Glutamatergic neuron (in vitro differentiated cells): Measurements from ENCODE around the gene DMRT1. TPM values are rescaled to one million over a fixed set of nuclear protein-coding genes. Genes with fewer than 3 reads are reported as not detected.
"Not testable (repeated sequence)": the region's sequence is repeated elsewhere in the genome, so short reads cannot be mapped to it uniquely, and the experiment has no call there.

ENCODE experiments used
- DNase-seq: peaks from one replicate; pipeline ENCODE4 v3.0.0; 2022
- H3K27ac Mint-ChIP-seq: one replicate; pipeline ENCODE4 v1.8.0; 2020; ENCODE audit warnings: mild to moderate bottlenecking, mixed read lengths, inconsistent platforms; ENCODE audit not compliant: unreplicated experiment
- H3K27me3 Mint-ChIP-seq: one replicate; pipeline ENCODE4 v1.8.0; 2020; ENCODE audit warnings: mild to moderate bottlenecking, moderate library complexity, mixed read lengths, inconsistent platforms; ENCODE audit not compliant: unreplicated experiment
- H3K36me3 Mint-ChIP-seq: one replicate; pipeline ENCODE4 v1.8.0; 2020; ENCODE audit warnings: mild to moderate bottlenecking, mixed read lengths, inconsistent platforms; ENCODE audit not compliant: unreplicated experiment
- H3K4me1 Mint-ChIP-seq: one replicate; pipeline ENCODE4 v1.8.0; 2020; ENCODE audit warnings: mild to moderate bottlenecking, low read depth, mixed read lengths, inconsistent platforms; ENCODE audit not compliant: unreplicated experiment
- H3K4me3 Mint-ChIP-seq: one replicate; pipeline ENCODE4 v1.8.0; 2020; ENCODE audit warnings: mild to moderate bottlenecking, mixed read lengths, inconsistent platforms; ENCODE audit not compliant: unreplicated experiment
- H3K9me3 Mint-ChIP-seq: one replicate; pipeline ENCODE4 v1.8.0; 2020; ENCODE audit warnings: mild to moderate bottlenecking, moderate library complexity, mixed read lengths, inconsistent platforms; ENCODE audit not compliant: unreplicated experiment
- CTCF ChIP-seq: fragments of 200-600 bp; sonication (generic); IDR thresholded peaks from one replicate; pipeline ENCODE4 v1.5.0; 2021; ENCODE audit not compliant: partially characterized antibody, unreplicated experiment
- total RNA-seq: library from RNA; stranded (reverse); fragmentation: NEBNext Ultra II Directional; extraction: Animal tissue kit (Norgen Biotek cat#: 25700); gene quantifications from one replicate; pipeline ENCODE4 v1.2.1, GENCODE V29; 2021; ENCODE audit not compliant: unreplicated experiment

The DMRT1 gene
- total RNA-seq, 1 donor from 2014 or later, result 0.25 TPM

- no peaks in the 10 kb centered on the region for H3K9me3 Mint-ChIP-seq
- TF ChIP-seq CTCF, result no peak
- no peaks in the 10 kb centered on the region for H3K36me3 Mint-ChIP-seq
- H3K4me1 Mint-ChIP-seq, result no peaks in the 10 kb centered on the region
- H3K4me3 Mint-ChIP-seq, result no peak overlapping the region
- no peak for DNase-seq
- peaks cover 4% of the 10 kb centered on the region for H3K27me3 Mint-ChIP-seq
- H3K27ac Mint-ChIP-seq, result no peak overlapping the region
Observed at GRCh38 chr9:852539-852938, 11.0 kb downstream of the DMRT1 start.

DNA sequence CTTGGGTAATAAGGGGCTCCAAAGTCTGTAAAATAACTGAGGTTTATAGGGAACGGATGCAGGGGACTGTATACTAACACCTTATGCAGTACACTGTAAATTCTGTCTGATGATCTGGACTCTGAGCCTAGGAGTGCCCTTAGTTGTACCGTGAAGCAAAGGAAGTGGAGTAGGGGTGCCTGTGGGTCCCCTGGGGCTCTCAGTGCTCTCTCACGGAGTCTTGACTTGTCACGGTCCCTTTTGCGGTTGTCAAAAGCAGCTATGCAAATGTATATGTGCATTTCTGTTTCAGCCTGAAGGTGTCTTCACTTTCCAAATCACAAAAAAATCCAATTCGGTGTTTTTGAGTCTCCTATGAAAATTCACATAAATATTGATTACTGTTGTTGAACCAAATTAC is 17.8 kb downstream of the DMRT1 start:
- peaks cover 3% of the 10 kb centered on the region for H3K27me3 Mint-ChIP-seq
- H3K36me3 Mint-ChIP-seq, result peaks cover 9% of the 10 kb centered on the region

DNA sequence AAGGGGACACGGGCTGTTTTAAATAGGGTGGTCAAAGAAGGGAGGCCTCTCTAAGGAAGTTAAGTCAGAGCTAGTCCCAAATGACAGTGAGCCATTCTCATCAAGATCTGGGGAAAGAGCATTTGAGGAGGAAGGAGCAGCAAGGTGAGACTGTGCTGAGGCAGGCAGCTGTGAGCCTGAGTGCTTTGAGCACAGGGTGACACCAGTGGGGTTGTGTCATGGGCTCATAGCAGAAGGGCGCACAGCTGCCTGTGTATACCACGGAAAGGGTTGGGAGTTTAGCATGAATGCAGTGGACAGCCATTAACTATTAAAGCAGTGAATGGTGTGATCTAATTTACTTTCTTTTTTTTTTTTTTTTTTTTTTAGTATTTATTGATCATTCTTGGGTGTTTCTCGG is 19.2 kb downstream of the DMRT1 start:
- Mint-ChIP-seq H3K27me3 (no peaks in the 10 kb centered on the region), H3K4me1 (no peaks in the 10 kb centered on the region), H3K4me3 (no peak overlapping the region), H3K27ac (no peak overlapping the region), H3K9me3 (peaks cover 8% of the 10 kb centered on the region), H3K36me3 (peaks cover 9% of the 10 kb centered on the region)
- TF ChIP-seq CTCF, result no peak
- DNase-seq, result no peak

More for the DNA sequence above, 17.8 kb downstream of the DMRT1 start:
- Mint-ChIP-seq H3K4me1 (no peaks in the 10 kb centered on the region), H3K9me3 (peaks cover 8% of the 10 kb centered on the region), H3K27ac (no peak overlapping the region), H3K4me3 (no peak overlapping the region)
- no peak for DNase-seq
- TF ChIP-seq CTCF, result no peak

DNA sequence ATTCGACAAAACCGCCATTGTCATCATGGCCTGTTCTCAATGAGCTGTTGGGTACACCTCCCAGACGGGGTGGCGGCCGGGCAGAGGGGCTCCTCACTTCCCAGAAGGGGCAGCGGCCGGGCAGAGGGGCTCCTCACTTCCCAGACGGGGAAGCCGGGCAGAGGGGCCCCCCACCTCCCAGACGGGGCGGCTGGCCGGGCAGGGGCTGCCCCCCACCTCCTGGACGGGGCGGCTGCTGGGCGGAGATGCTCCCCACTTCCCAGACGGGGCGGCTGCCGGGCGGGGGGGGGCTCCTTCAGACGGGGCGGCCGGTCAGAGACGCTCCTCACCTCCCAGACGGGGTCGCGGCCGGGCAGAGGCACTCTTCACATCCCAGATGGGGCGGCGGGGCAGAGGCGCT is 20.0 kb downstream of the DMRT1 start:
- not testable (repeated sequence) for DNase-seq, H3K27ac Mint-ChIP-seq, H3K36me3 Mint-ChIP-seq, H3K4me1 Mint-ChIP-seq, H3K4me3 Mint-ChIP-seq, H3K27me3 Mint-ChIP-seq, H3K9me3 Mint-ChIP-seq

- DNase-seq, result no peak
Observed at GRCh38 chr9:875119-875962, 33.8 kb downstream of the DMRT1 start.

More at GRCh38 chr9:875119-875962, 33.8 kb downstream of the DMRT1 start:
- Mint-ChIP-seq H3K9me3 (no peaks in the 10 kb centered on the region), H3K27me3 (peaks cover 2% of the 10 kb centered on the region), H3K36me3 (no peaks in the 10 kb centered on the region), H3K4me1 (no peaks in the 10 kb centered on the region), H3K27ac (no peak overlapping the region), H3K4me3 (no peak overlapping the region)
- TF ChIP-seq CTCF, result no peak
